ENCODE measurements around the gene HSDL1. TPM values are rescaled to one million over a fixed set of nuclear protein-coding genes. Genes with fewer than 3 reads are reported as not detected.
"Not testable (repeated sequence)": the region's sequence is repeated elsewhere in the genome, so short reads cannot be mapped to it uniquely, and the experiment has no call there.

HSDL1 gene
- total RNA-seq, 1 donor from 2014 or later = 31.0 TPM

- Histone ChIP-seq H3K4me1 (peaks cover 23% of the 10 kb centered on the region), H3K36me3 (no peaks in the 10 kb centered on the region), H3K9me3 (no peaks in the 10 kb centered on the region), H3K4me3 (peak overlapping the region; percentile 71), H3K27me3 (no peaks in the 10 kb centered on the region), H3K27ac (peak overlapping the region; percentile 83)
- peak; percentile 33 for TF ChIP-seq CTCF (IDR thresholded peaks at IDR 0.05)
- intact Hi-C loops (cut with DNase I) = no loop called here
- ATAC-seq (peak; percentile 19), DNase-seq (no peak)
Measured at GRCh38 chr16:84115919-84116719, 28.9 kb downstream of the HSDL1 start.

GRCh38 chr16:84111949-84112348 is 33.0 kb downstream of the HSDL1 start:
- ATAC-seq = not testable (repeated sequence)

GRCh38 chr16:84111525-84111924 is 33.5 kb downstream of the HSDL1 start:
- no peak for DNase-seq
- Histone ChIP-seq H3K27ac (no peak overlapping the region), H3K9me3 (no peaks in the 10 kb centered on the region), H3K4me1 (peaks cover 18% of the 10 kb centered on the region), H3K4me3 (no peak overlapping the region), H3K27me3 (no peaks in the 10 kb centered on the region), H3K36me3 (peaks cover 16% of the 10 kb centered on the region)
- intact Hi-C loops (cut with DNase I) = no loop called here
- ATAC-seq = no peak
- TF ChIP-seq CTCF (IDR thresholded peaks at IDR 0.05) = no peak

More at GRCh38 chr16:84111949-84112348, 33.0 kb downstream of the HSDL1 start:
- H3K4me3 ChIP-seq; H3K27me3 ChIP-seq; H3K9me3 ChIP-seq; intact Hi-C loops (cut with DNase I); DNase-seq; H3K27ac ChIP-seq: not testable (repeated sequence)
- Histone ChIP-seq H3K36me3 (peaks cover 16% of the 10 kb centered on the region), H3K4me1 (peaks cover 18% of the 10 kb centered on the region)

GRCh38 chr16:84110527-84110926 is 34.5 kb downstream of the HSDL1 start:
- ATAC-seq (no peak), DNase-seq (no peak)
- H3K4me1 ChIP-seq = peaks cover 15% of the 10 kb centered on the region
- H3K4me3 ChIP-seq = no peak overlapping the region
- no peak for TF ChIP-seq CTCF (IDR thresholded peaks at IDR 0.05)
- intact Hi-C loops (cut with DNase I) = no loop called here
- no peaks in the 10 kb centered on the region for H3K27me3 ChIP-seq
- H3K36me3 ChIP-seq = peaks cover 16% of the 10 kb centered on the region
- no peak overlapping the region for H3K27ac ChIP-seq
- no peaks in the 10 kb centered on the region for H3K9me3 ChIP-seq

GRCh38 chr16:84109598-84110335 is 35.2 kb downstream of the HSDL1 start:
- Histone ChIP-seq H3K36me3 (peaks cover 16% of the 10 kb centered on the region), H3K27me3 (no peaks in the 10 kb centered on the region), H3K27ac (no peak overlapping the region), H3K4me1 (peaks cover 7% of the 10 kb centered on the region), H3K9me3 (no peaks in the 10 kb centered on the region), H3K4me3 (no peak overlapping the region)
- no peak for TF ChIP-seq CTCF (IDR thresholded peaks at IDR 0.05)
- ATAC-seq (no peak), DNase-seq (no peak)
- intact Hi-C loops (cut with DNase I) = no loop called here

- Histone ChIP-seq H3K9me3 (no peaks in the 10 kb centered on the region), H3K27me3 (no peaks in the 10 kb centered on the region), H3K36me3 (peaks cover 16% of the 10 kb centered on the region), H3K4me1 (peaks cover 9% of the 10 kb centered on the region), H3K27ac (no peak overlapping the region), H3K4me3 (no peak overlapping the region)
- intact Hi-C loops (cut with DNase I) = no loop called here
- DNase-seq (no peak), ATAC-seq (no peak)
- no peak for TF ChIP-seq CTCF (IDR thresholded peaks at IDR 0.05)
Measured at GRCh38 chr16:84107921-84108320, 37.1 kb downstream of the HSDL1 start.

Measured in upper lobe of right lung (tissue), 1 donor.